ENCODE results near the gene ATPAF1. TPM values are rescaled to one million over a fixed set of nuclear protein-coding genes. Genes with fewer than 3 reads are reported as not detected.
A peak's percentile ranks its signal among the peaks of the same experiment; 100 is the strongest.

ATPAF1 gene
- total and polyA plus RNA-seq, 9 of the 15 experiments (the other 6 are each of a cell fraction or from before 2014, with no cell fraction given): 6.3 to 56.2 (median 27.4) TPM

- TF ChIP-seq, protein P1, sequence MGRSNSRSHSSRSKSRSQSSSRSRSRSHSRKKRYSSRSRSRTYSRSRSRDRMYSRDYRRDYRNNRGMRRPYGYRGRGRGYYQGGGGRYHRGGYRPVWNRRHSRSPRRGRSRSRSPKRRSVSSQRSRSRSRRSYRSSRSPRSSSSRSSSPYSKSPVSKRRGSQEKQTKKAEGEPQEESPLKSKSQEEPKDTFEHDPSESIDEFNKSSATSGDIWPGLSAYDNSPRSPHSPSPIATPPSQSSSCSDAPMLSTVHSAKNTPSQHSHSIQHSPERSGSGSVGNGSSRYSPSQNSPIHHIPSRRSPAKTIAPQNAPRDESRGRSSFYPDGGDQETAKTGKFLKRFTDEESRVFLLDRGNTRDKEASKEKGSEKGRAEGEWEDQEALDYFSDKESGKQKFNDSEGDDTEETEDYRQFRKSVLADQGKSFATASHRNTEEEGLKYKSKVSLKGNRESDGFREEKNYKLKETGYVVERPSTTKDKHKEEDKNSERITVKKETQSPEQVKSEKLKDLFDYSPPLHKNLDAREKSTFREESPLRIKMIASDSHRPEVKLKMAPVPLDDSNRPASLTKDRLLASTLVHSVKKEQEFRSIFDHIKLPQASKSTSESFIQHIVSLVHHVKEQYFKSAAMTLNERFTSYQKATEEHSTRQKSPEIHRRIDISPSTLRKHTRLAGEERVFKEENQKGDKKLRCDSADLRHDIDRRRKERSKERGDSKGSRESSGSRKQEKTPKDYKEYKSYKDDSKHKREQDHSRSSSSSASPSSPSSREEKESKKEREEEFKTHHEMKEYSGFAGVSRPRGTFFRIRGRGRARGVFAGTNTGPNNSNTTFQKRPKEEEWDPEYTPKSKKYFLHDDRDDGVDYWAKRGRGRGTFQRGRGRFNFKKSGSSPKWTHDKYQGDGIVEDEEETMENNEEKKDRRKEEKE (IDR thresholded peaks at IDR 0.05; ENCODE audit: borderline replicate concordance in 1 of 2, control insufficient read depth in 1 of 2, low read depth in 2 of 2, low read length in 1 of 2): no peak
- TF ChIP-seq NFE2 (IDR thresholded peaks at IDR 0.05; ENCODE audit: low read depth): no peak
- no peak for TF ChIP-seq LARP7 (IDR thresholded peaks at IDR 0.05)
- TF ChIP-seq TRIM24 (IDR thresholded peaks at IDR 0.05): no peak
- TF ChIP-seq FOSL1 (tag; conservative IDR thresholded peaks at IDR 0.05): no peak
- peak; percentile 76 for TF ChIP-seq EP400 (IDR thresholded peaks at IDR 0.05)
- TF ChIP-seq NEUROD1 (IDR thresholded peaks at IDR 0.05; ENCODE audit: borderline replicate concordance, low read depth, low read length, partially characterized antibody): peak; percentile 37
- no peak for TF ChIP-seq XRCC5 (IDR thresholded peaks at IDR 0.05; ENCODE audit: low read depth, low read length)
- no peak for TF ChIP-seq ZFP30 (CRISPR knock-in tag; IDR thresholded peaks at IDR 0.05; ENCODE audit: borderline replicate concordance)
- no peak for TF ChIP-seq TCFL5 (CRISPR knock-in tag; conservative IDR thresholded peaks at IDR 0.05)
- TF ChIP-seq ASH1L (IDR thresholded peaks at IDR 0.05; ENCODE audit: borderline replicate concordance, low read depth, partially characterized antibody): no peak
- TF ChIP-seq ZZZ3 (IDR thresholded peaks at IDR 0.05): no peak
- no peak for TF ChIP-seq PRMT5 (CRISPR knock-in tag; IDR thresholded peaks at IDR 0.05)
- no peak for TF ChIP-seq SREBF1 (IDR thresholded peaks at IDR 0.05; ENCODE audit: borderline replicate concordance, low read depth, low read length)
- TF ChIP-seq MAFK (IDR thresholded peaks at IDR 0.05; ENCODE audit: low read length): no peak
- TF ChIP-seq ARID3B (CRISPR knock-in tag; IDR thresholded peaks at IDR 0.05; ENCODE audit: borderline replicate concordance): no peak
- TF ChIP-seq TBP (optimal IDR thresholded peaks at IDR 0.05; ENCODE audit: low read depth, low read length): peak; percentile 64
- TF ChIP-seq MAFF (IDR thresholded peaks at IDR 0.05; ENCODE audit: low read length): no peak
- TF ChIP-seq ZBTB12 (CRISPR knock-in tag; IDR thresholded peaks at IDR 0.05): no peak
- TF ChIP-seq, protein P2, sequence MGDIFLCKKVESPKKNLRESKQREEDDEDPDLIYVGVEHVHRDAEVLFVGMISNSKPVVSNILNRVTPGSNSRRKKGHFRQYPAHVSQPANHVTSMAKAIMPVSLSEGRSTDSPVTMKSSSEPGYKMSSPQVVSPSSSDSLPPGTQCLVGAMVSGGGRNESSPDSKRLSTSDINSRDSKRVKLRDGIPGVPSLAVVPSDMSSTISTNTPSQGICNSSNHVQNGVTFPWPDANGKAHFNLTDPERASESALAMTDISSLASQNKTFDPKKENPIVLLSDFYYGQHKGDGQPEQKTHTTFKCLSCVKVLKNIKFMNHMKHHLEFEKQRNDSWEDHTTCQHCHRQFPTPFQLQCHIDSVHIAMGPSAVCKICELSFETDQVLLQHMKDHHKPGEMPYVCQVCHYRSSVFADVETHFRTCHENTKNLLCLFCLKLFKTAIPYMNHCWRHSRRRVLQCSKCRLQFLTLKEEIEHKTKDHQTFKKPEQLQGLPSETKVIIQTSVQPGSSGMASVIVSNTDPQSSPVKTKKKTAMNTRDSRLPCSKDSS (IDR thresholded peaks at IDR 0.05; ENCODE audit: low read depth, partially characterized antibody): no peak
- TF ChIP-seq ARHGAP35 (IDR thresholded peaks at IDR 0.05; ENCODE audit: partially characterized antibody): no peak
- TF ChIP-seq IFI16 (CRISPR knock-in tag; IDR thresholded peaks at IDR 0.05): no peak
Measured at GRCh38 chr1:46603858-46604549, 64.2 kb downstream of the ATPAF1 start, which contains the start of gene MKNK1 (continued).

Data from K562 (cell line).